HG02885 (cell line): Measurements from ENCODE around the gene CDKN2AIP.
"Not testable (repeated sequence)": the region's sequence is repeated elsewhere in the genome, so short reads cannot be mapped to it uniquely, and the experiment has no call there.

Experiments
- ATAC-seq: cut with Tn5 transposase; IDR thresholded peaks from one replicate; pipeline ENCODE4 v1.9.1; 2021; ENCODE audit warnings: mild to moderate bottlenecking; ENCODE audit not compliant: unreplicated experiment, poor library complexity

The CDKN2AIP gene

DNA sequence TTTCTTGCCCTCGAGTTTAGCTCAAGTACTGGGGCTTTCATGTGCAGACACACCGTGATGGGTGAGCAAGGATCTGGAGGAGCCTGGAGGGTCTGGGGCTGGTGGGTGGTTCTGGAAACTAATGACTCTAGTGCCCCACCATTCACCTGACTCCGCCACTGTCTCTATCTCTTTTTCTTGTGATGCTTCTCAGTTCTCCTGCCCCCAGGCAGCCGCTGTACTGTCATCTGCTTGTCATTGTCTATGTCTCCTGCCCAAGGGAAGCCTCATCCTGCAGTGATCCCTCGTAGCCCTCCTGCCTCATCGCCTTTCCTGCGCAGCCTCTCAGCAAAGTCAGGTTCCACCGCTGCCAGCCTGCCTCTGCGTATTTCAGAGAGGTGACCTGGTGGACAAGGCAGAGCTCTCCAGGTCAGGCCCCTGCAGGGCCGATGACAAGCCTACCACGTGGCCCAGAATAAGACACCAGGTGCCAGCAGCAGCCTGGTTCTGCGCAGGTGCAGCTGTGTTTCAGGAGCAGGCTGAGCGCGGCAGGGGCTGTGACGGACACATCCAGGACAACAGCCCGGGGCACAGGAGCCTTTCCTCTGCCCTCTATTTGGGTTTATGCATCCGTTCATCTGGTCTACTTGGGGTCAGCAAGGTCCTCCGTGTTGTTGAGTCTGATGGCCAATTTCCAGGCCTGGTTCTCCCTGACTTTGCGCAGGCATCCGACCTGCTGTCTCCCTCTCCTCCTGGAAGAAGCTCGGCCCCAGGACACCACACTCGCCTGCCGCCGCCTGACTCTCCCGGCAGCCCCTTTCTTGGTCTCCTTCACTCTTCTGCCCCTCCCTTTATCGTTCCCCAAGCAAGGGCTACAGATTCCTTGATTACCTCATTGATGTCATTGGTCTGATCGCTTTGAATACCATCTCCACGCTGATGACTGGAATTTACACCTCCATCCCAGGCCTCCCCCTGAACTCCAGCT is 30.9 kb upstream of the CDKN2AIP start:
- no peak for ATAC-seq

DNA sequence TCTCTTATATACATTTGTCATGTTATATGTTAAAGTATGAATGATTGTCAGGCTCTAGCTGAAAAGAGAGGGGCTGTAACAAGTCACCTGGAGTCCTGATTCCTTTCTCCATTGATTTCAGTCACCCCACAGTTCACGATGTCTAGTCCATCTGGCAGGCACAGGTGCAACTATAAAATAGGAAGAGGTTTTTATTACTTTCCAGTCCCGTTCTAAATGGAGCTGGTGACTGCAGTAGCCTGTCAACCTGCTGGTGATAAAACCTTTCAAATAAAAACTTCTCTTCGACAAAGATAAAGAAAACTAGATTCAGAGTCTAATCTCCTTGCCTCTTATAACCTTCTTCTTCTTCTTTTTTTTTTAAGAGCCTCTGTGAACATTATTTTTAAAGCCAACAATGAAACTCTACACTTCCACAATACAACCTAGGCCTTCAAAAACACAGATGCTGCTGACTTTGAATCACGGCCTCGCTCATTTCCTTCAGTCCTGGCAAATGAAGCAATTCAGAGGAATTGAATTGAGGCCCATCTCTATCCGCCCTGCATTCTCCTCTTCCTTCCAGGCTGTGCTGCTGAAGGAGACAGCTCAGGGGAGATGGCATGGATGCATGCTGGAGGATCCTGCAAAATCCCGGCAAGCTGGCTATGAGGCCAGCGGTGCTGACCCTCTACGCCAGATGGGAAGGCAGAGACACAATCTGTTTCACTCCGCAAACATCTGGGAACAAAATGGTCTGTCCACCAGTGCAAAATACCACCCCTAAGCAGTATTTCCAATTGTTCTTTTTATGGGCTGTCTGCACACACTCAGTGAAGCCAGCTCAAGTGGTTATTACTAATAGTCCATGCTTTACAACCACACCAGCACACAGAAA is 27.3 kb upstream of the CDKN2AIP start:
- ATAC-seq, result no peak

DNA sequence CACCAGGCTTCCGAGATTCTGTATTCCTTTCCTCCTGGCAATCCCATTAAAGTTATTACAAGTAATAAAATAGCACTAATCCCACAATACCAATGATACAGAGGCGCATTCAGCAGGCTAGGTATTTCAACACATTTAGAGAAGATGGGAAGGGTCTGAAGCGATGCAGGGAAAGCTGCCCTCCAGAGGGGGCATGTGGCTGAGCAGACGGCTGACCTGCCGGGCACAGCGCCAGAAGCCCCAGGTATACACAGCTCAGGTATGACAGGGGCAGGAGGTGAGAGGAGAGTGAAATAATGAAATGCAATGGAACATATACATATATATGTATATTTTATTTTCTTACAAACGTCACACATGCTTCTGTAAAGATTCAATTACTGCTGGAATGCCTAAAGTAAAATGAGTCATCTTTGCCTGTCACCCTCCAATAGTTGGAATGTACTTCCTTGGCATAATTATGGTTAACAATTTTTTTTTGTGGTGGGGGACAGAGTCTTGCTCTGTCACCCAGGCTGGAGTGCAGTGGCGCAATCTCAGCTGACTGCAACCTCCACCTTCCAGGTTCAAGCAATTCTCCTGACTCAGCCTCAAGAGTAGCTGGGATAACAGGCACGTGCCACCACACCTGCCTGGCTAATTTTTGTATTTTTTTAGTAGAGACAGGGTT is 21.3 kb upstream of the CDKN2AIP start:
- ATAC-seq, result no peak

DNA sequence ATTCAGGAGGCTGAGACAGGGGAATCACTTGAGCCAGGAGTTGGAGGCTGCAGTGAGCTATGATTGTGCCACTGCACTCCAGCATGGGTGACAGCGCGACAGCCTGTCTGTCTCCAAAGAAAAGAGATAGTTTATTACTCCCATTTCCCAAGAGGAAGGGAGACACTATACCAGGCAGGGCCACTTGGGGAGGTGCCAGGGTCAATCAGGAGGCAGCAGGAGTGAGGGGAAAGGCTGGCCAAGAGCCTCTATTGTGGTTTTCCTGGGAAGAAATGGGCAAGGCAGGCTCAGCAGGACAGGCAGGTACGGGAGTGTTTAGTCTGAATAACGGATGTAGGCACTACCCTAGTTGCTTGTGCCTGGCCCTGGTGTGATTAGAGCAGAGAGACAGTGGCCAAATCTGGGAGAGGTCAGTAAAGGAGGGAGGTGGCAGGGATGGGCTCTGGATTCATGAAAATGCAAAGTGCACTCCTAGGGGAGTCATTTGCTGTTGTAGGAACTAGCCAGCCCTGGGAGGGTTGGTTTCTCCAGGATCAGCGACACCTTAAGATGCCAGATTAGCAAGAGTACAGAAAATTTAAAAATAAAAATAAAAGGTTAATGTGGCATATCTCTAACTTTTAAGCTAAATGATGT is 20.2 kb upstream of the CDKN2AIP start:
- ATAC-seq, result no peak

DNA sequence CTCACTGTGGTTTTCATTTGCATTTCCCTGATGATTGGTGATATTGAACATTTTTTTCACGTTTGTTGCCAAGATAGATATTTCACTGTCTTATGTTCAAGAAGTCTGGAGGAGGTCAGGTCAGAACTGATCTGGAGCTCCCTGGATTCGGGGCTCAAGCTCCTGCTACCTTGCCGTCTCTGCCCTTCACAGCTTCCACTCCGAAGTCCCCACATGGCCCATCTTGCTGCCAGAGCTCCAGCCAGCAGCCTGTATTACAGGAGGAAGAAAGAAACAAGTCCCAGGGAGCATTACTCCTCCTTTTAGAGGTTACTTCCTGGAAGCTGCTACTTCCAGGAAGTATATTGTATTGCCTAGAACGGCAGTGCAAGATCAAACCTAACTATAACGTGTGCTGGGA is 17.9 kb upstream of the CDKN2AIP start:
- ATAC-seq, result no peak

DNA sequence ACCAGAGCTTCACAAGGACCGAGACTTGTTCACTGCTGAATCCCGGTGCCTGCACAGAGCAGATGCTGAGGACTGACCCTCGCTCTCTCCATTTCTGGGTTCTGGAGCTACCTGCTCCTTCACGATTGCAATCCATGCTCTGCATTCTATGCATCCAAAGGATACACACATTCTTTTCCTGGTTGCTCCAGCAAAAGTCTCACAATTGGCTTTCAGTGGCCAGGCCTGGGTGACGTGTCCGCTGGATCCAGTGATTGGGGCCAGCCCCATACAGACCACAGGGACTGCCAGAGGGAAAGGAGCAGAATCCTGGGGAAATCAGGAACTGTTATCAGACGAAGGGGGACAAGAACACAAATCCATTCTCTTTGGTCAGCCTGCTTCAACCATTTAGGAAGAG is 14.9 kb upstream of the CDKN2AIP start:
- ATAC-seq, result no peak

DNA sequence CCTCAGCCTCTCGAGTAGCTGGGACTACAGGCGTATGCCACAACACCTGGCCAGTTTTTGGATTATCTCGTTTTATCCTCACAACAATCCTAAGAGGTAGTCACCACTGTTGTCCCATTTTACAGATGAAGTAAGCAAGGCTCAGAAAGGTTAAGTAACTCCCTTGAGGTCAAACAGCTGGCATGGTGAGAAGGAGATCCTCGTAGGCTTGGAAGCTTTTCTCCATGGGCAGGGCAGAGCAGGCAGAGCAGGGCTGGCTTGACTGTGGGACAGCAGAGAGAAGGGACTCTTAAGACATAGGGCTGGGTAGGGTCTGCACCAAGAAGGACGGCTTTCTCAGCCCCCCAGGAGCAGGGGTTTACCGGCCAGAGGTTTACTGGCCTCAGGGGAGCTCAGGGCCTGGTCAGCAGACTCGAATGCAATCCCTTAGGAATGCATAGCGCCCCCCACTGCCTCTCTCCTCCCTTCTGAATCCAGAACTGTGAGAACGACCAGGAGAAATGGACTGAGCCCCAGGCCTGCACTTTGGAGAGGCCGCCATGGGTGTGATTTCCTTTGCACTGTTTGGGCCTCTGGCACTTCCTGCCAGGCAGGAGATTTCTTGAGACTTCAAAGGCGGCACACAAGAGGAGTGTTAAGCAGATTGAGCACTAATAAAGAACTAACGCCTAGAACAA is 14.0 kb upstream of the CDKN2AIP start:
- no peak for ATAC-seq

DNA sequence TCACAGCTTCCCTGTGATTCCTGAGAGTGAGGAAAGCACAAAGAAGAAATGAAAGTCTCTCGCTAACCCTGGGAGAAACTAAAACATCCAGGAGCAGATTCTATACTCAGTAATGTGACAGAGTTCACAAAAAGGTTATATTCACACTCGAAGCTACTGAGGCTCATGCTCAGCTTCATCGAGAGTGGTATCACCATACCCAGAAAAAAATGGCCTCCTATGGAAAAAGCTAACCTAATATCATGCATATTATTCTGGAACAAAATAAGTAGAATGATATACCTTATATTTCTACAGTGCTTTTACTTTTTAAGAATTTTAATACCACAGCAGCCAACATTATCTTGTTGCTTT is 13.5 kb upstream of the CDKN2AIP start:
- ATAC-seq, result no peak

DNA sequence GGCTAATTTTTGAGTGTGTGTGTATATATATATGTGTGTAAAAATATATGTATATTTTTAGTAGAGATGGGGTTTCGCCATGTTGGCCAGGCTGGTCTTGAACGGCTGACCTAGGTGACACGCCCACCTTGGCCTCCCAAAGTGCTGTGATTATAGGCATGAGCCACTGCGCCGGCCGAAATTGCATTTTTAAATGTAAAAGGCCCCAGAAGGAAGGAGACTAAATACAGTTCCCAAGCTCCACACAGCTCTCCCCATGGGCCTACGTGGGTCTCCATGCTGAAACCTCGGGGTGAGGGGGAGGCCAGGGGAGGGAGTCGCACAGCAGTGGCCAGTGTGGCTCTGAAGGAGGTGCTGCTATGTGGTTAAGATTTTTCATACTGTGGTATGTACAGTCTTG is 12.8 kb upstream of the CDKN2AIP start:
- no peak for ATAC-seq

DNA sequence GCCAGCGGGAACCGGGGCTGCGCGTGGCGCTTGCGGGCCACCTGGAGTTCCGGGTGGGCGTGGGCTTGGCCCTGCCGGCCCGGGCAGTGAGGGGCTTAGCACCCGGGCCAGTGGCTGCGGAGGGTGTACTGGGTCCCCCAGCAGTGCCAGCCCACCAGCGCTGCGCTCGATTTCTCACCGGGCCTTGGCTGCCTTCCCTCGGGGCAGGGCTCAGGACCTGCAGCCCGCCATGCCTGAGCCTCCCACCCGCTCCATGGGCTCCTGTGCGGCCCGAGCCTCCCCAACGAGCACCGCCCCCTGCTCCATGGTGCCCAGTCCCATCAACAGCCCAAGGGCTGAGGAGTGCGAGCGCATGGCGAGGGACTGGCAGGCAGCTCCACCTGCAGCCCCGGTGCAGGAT is 11.3 kb upstream of the CDKN2AIP start:
- not testable (repeated sequence) for ATAC-seq

DNA sequence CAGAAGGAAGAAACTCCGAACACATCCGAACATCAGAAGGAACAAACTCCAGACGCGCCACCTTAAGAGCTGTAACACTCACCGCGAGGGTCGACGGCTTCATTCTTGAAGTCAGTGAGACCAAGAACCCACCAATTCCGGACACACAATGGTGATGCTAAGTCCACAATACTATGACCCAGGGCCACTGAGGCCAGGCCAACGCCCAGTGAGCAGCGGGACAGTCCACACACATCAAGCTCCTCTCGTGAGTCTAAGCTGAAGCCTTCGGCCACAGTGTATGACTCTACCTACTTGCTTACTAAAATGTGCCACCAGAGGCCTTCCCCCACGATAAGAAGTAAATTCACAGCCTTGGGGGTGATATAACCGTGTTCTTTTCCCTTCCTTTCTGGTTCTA is 10.2 kb upstream of the CDKN2AIP start:
- no peak for ATAC-seq

DNA sequence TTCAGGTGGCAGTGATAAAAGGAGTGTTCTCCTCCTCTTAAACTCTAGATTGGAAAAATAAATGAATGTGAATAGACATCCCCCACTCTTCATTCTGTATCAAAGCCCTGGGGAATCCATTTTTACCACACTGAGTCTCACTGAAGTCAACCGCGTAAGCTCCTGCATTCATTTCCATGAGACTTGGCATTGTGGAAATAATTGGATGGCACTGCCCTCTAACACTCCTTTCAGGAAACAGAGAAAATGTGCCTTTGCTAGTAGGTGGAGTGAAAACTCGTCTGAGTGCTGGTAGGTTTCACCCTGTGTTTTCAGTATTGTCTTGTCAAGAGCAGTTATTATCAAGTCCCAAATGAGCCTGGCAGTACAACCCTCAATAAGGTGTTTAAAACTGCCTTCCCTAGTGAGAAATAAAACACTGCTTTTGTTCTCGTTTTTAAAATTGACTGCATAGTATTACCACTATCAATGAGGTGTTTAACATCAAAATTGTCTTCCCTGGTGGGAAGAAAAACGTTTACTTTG is 9.7 kb upstream of the CDKN2AIP start:
- ATAC-seq, result no peak

DNA sequence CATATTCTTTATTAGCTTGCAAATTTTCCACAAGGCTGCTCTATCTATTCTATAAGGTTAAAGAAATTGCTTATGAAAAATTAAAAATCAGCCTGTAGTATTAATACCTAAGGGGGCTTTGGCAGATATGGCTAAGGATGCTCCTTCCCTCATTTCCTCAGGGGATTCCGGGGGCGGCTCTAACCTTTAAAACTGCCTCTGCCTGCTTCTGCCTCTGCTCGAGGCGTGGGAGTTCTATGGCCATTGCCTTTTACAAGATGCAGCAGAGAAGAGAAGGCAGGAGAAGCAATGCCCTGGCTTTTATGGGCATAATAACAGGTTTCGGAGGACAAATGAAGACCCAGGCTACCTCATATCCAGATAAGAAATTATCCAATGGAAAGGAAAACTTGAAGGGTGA is 8.6 kb upstream of the CDKN2AIP start:
- no peak for ATAC-seq

DNA sequence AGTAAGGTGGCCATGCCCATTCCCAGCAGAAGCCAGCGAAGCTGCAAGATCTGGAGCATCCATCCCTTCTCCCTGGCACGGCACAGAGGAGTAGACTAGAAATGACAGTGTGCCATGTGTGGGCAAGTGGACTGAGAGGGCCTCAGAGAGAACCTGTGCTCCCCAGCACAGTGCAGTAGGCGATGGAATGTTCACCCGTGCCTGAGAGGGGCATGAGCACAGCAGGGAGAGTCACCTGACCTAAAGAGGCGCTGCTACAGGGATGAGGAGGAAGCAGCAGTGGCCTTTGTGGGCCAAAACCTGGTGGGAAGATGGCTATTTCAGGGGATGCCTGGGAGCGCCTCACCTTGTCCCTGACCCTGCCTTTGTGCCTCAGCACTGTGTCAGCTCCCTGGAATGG is 8.0 kb upstream of the CDKN2AIP start:
- ATAC-seq, result no peak

DNA sequence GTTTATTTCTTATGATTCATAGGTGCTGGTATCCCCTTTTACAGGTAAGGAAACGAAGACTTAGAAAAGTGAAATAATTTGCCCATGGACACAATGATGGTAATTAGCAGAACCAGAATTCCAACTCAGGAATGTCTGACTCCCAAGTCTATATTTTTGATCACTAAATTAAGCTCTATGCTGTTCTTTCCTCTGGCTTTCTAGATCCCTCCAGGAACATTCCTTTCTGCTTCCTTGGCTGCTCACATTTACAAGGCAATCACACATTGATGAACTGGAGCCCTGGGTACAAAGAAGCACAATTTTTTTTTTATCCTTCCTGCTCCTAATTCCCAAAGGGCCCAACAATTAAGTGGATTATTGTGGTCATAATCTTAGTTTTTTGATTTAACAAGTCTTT is 7.0 kb upstream of the CDKN2AIP start:
- ATAC-seq, result no peak

DNA sequence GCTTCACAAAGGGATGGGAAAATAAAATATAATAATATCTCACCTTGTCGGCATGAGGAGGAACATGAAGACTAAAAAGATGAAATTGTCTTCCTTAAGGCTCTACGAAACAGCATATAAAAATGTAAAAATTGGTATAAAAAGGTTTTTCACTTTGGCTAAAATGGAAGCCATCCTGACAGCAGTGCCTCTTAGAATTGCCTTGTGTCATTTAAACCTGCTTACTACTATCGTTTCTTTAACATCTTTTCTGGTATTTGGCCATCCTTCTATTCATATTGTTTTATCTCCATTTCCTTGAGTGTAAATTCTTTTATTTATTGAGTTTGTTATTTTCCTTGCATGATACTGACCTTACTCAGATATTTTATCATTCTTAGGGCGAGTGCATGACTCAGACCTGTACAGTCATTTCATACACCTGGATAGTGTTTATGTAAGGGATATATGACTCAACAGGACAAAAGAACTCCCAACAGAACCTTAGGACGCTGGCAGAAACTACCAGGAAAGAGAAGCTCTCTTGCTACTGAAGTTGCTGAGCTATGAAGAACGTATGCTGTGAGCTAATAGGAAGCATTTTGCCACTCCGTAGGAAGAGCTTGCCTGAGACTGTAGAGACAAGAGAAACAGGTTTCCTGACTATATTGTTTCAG is 5.8 kb upstream of the CDKN2AIP start:
- ATAC-seq, result no peak

DNA sequence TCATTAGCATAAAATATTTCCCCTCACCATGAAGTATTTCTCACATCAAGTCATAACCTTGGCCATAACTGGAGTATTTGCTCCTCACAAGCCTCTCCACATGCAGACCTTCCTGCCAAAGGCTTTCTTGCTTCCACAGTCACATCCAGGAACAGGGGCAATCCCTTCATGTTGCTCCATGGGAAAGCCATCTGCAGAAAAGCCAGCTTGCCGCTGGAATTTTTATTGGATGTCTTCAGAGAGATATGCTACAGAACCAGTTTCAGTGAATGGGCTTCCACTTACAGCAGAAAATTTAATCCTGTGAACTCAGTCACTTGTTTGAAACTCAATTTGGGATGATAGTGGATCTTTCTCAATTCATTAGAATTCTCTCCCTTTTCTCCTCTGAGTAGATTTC is 3.2 kb upstream of the CDKN2AIP start:
- ATAC-seq, result no peak

DNA sequence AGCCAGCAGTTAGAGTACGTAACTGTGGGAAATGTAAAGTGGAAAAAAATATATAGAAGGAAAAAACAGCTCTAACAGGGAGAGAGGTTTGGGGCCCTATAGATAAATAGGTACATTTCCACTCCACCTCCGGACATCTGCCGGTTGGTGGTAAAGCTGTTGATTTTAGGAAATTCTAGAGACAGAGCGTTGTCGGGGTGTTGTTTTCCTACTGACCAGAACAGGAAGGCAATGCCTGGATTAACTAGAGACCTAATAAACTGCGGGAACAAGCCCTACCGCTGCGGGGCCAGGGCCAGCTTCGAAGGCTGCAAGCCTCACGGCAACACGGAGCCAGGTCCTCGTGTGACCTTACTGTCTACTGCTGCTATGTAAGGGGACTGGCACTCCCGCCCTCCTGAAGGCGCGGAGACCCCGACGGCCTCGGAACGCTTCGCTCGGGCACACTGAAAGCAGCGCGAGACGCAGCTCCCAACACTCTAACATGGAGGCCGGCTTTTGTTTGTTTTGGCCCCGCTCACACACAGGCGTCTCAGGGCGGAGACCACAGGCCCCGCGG is 702 bp upstream of the CDKN2AIP start:
- no peak for ATAC-seq

DNA sequence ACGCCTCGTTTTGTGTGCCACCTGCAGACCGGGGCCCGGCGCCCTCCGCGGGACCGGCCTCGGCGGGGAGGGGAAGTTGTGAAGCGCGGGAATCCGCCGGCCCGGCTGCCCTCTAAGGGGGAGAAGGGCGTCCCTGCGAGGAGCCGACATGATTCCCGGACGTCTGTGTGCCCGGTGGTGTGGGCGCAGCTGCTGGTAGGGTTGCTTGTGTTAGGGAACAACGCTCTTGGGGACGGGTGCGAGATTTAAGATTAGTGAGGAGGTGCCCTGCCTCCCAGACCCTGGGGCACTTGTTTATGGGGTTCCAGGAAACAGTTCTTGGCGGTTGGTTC is 627 bp downstream of the CDKN2AIP start:
- peak; percentile 23 for ATAC-seq
